T-helper 1 cell treated with Interleukin-12 subunit alpha and Interleukin-12 subunit beta and Interleukin-4 antibody, amounts not matched to agents 30 μg/mL and 1 μg/mL, for 36 hours (primary cell): Measurements from ENCODE around the gene EXOC3.

Experiments used
- H3K27ac Mint-ChIP-seq: one replicate; pipeline ENCODE4 v1.8.0; 2021; ENCODE audit warnings: mild to moderate bottlenecking, mixed read lengths
- H3K27me3 Mint-ChIP-seq: one replicate; pipeline ENCODE4 v1.8.0; 2021; ENCODE audit warnings: low read depth, mixed read lengths
- H3K36me3 Mint-ChIP-seq: one replicate; pipeline ENCODE4 v1.8.0; 2021; ENCODE audit warnings: low read depth, mixed read lengths
- H3K4me1 Mint-ChIP-seq: one replicate; pipeline ENCODE4 v1.8.0; 2021; ENCODE audit warnings: low read depth, mixed read lengths
- H3K4me3 Mint-ChIP-seq: one replicate; pipeline ENCODE4 v1.8.0; 2021; ENCODE audit warnings: mild to moderate bottlenecking, moderate library complexity, mixed read lengths
- H3K9me3 Mint-ChIP-seq: one replicate; pipeline ENCODE4 v1.8.0; 2021; ENCODE audit warnings: mixed read lengths

EXOC3 gene

DNA sequence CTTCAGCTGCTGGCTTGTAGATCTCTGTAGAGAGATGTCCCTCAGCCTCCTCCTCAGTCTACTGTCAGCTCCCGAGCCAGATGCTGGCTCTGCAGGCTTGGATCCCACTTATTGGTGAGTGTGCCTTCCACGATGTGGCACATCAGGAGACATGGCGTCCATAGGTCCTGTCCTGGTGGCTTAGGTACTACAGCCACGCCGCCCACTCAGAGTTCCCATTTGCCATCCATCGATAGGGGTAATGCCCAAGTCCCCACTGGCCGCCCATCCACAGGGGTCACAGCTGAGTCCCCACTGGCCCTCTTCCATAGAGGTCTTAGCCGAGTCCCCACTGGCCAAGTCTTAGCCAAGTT, 17.3 kb downstream of the EXOC3 start:
- Mint-ChIP-seq H3K9me3 (no peaks in the 10 kb centered on the region), H3K27me3 (no peaks in the 10 kb centered on the region), H3K36me3 (peaks cover 68% of the 10 kb centered on the region), H3K4me1 (peaks cover 49% of the 10 kb centered on the region), H3K4me3 (peak overlapping the region; percentile 59), H3K27ac (peak overlapping the region; percentile 84)

DNA sequence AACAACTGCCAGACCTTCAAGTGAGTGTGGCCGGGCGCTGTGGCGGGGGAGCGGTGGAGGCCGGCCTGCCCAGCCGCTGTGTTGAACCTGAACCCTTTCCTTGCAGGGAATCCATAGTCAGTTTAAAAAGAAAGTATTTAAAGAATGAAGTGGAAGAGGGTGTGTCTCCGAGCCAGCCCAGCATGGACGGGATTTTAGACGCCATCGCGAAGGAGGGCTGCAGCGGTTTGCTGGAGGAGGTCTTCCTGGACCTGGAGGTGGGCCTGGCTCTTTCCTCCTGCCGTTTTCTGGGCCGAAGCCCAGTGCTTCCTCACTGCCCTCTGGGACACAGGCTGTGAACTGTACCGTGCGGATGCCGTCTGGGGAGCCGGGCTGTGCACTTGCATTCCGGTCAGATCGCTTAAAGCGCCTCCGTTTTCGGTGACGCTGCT, 19.1 kb downstream of the EXOC3 start:
- no peak overlapping the region for H3K4me3 Mint-ChIP-seq
- H3K9me3 Mint-ChIP-seq = no peaks in the 10 kb centered on the region
- peaks cover 49% of the 10 kb centered on the region for H3K4me1 Mint-ChIP-seq
- H3K27ac Mint-ChIP-seq = no peak overlapping the region
- H3K36me3 Mint-ChIP-seq = peaks cover 62% of the 10 kb centered on the region
- no peaks in the 10 kb centered on the region for H3K27me3 Mint-ChIP-seq

DNA sequence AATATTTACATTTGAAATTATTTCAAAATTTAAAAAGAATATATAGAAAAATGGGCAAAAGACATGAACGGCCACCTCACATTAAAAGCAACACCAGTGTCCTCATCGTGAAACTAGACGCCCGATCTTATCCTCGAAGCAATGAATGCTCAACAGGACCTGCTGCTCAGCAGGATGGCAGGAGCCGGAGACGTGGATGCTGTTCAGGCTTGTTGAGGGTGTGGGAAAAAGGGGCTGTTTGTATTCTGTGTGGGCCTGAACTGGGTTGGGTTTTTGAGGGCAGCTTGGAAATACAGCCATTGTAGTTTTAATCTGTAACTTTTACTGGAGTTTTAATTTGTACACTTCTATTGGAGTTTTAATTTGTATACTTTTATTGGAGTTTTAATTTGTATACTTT, 20.3 kb downstream of the EXOC3 start:
- Mint-ChIP-seq H3K27ac (no peak overlapping the region), H3K4me1 (peaks cover 43% of the 10 kb centered on the region), H3K27me3 (no peaks in the 10 kb centered on the region), H3K9me3 (no peaks in the 10 kb centered on the region), H3K36me3 (peaks cover 51% of the 10 kb centered on the region), H3K4me3 (no peak overlapping the region)

DNA sequence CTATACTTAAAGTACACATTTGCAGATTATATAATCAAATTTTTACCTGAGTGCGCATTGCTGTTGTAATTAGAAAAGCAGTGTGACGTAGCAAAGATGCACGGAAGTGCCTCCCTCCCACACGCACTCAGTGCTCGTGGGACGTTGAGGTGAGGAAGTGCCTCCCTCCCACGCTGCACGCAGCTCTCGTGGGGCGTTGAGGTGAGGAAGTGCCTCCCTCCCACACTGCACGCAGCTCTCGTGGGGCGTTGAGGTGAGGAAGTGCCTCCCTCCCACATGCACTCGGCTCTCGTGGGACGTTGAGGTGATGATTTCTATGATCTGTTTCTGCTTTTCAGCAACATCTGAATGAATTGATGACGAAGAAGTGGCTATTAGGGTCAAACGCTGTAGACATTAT, 21.0 kb downstream of the EXOC3 start:
- Mint-ChIP-seq H3K9me3 (no peaks in the 10 kb centered on the region), H3K4me3 (no peak overlapping the region), H3K4me1 (peaks cover 36% of the 10 kb centered on the region), H3K36me3 (peaks cover 45% of the 10 kb centered on the region), H3K27me3 (no peaks in the 10 kb centered on the region), H3K27ac (peak overlapping the region; percentile 56)

DNA sequence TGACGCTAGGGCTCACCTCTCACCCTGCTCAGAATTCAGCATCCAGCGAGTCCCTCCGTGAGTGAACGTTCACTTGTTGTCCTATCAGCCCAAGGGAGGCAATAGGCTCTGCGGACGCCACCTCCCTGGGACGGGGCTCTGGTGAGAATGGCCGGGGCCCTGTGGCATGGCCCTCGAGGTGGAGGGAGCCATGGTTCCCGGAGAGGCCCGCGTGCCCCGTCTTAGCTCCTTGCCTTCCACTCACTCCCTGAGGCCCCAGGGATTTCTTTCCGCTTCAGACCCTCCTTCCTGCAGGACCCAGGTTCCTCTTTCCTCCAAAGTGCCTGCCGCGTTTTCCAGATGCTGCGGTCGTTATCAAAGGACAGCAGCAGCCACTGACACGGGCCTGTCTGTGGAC, 21.5 kb downstream of the EXOC3 start:
- Mint-ChIP-seq H3K4me1 (peaks cover 32% of the 10 kb centered on the region), H3K9me3 (no peaks in the 10 kb centered on the region), H3K27me3 (no peaks in the 10 kb centered on the region), H3K27ac (peak overlapping the region; percentile 56), H3K4me3 (no peak overlapping the region), H3K36me3 (peaks cover 40% of the 10 kb centered on the region)

DNA sequence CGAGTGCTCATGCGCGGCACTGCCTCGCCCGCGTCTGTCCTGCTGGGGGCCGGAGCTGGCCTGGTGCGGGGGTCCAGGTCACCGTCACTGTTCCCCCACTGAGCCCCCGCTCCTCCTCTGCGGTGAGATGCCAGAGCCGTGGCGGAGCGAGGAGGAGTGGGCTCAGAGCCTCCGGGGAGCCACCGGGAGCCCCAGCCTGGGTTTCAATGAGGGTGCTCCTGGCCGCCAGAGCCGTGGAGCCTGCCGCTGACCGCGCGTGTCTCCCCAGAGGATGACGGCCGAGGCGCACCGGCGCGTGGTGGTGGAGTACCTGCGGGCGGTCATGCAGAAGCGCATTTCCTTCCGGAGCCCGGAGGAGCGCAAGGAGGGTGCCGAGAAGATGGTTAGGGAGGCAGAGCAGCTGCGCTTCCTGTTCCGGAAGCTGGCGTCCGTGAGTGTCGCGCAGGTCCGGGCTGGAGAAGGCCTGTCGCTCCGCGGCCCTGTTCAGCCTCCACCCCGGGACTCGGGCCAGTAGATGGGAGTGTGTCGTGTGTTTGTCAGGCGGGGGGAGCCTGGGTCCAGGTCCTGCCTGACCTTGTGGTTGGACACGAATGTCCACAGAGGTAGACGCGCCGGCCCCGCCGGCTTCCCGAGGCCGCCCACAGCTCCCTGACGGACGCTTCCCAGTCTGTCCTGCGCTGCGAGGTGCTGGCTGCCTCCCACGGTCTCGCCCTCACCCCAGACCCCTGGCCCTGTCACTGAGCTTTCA, 22.0 kb downstream of the EXOC3 start:
- Mint-ChIP-seq H3K9me3 (no peaks in the 10 kb centered on the region), H3K36me3 (peaks cover 36% of the 10 kb centered on the region), H3K4me1 (peaks cover 26% of the 10 kb centered on the region), H3K27me3 (no peaks in the 10 kb centered on the region), H3K4me3 (no peak overlapping the region), H3K27ac (no peak overlapping the region)

DNA sequence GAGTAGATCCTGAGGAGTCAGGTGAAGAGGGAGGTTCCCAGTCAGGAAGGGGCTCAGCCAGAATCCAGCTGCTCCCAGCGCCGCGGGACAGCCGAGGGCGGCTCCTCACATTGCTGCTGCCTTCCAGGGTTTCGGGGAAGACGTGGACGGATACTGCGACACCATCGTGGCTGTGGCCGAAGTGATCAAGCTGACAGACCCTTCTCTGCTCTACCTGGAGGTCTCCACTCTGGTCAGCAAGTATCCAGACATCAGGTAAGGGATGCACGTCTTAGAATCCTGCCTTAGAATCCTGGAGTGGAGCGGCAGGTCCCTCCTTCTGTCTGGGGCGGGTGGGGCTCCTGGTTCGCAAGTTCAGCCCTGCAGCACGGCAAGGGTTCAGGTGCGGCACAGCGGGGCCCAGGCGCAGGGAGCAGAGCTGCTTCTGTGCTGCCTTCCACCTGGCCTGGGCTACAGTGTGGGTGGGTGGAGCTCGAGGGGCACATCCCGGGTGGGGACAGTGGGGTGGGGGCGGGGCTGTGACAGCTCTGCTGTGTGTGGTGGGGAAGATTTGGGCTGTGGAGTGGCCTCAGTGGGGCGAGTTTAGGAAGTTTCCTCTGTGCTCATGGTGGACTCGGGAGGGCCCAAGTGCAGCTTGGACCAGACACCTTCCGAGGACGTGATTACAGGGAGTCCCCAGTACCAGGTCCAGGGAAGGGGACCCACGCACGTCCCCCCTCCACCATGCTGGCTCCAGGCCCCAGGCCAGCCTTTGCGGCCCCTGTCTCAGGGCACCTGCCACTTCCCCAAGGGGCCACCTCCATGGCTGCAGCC, 22.8 kb downstream of the EXOC3 start:
- peaks cover 32% of the 10 kb centered on the region for H3K36me3 Mint-ChIP-seq
- no peak overlapping the region for H3K27ac Mint-ChIP-seq
- no peaks in the 10 kb centered on the region for H3K9me3 Mint-ChIP-seq
- no peak overlapping the region for H3K4me3 Mint-ChIP-seq
- no peaks in the 10 kb centered on the region for H3K27me3 Mint-ChIP-seq
- peaks cover 21% of the 10 kb centered on the region for H3K4me1 Mint-ChIP-seq

DNA sequence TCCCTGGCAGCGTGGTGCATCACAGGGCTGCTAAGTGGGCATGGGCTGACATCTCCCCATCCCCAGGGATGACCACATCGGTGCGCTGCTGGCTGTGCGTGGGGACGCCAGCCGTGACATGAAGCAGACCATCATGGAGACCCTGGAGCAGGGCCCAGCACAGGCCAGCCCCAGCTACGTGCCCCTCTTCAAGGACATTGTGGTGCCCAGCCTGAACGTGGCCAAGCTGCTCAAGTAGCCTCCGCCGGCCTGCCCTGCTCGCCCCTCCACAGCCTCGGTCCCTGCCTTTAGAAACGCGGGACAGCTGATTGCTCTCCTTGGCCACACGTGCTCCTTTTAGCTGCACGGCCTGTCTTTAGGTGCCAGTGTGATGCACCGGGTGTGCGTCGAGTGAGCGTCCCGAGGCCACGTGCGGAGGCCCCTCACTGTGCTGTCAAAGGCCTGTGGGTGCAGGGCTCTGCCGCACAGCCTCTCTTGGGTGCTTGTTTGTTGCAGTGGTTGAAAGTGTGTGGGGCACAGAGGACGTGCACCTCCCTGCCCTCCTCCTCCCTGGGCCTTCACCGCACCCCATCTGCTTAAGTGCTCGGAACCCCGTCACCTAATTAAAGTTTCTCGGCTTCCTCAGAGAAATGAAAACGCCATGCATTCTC, 23.8 kb downstream of the EXOC3 start:
- Mint-ChIP-seq H3K27ac (no peak overlapping the region), H3K4me3 (no peak overlapping the region), H3K36me3 (peaks cover 31% of the 10 kb centered on the region), H3K4me1 (peaks cover 23% of the 10 kb centered on the region), H3K9me3 (no peaks in the 10 kb centered on the region), H3K27me3 (no peaks in the 10 kb centered on the region)

DNA sequence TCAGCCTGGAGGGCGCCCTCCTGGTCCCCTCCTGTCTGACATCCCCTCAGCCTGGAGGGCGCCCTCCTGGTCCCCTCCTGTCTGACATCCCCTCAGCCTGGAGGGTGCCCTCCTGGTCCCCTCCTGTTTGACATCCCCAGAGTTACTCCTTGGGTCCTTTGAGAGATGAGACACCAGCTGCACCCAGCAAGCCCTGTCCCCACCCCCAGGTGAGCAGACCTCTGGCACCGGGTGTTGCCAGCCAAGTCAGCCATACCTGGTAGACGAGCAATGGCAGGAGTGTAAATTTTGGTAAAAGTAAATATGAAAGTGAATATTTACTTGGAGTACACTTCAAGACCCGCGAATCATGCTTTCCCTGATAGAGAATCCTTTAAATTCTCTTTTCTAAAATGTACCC, 25.4 kb downstream of the EXOC3 start:
- no peaks in the 10 kb centered on the region for H3K27me3 Mint-ChIP-seq
- no peaks in the 10 kb centered on the region for H3K9me3 Mint-ChIP-seq
- peaks cover 20% of the 10 kb centered on the region for H3K36me3 Mint-ChIP-seq
- no peak overlapping the region for H3K4me3 Mint-ChIP-seq
- H3K4me1 Mint-ChIP-seq = peaks cover 18% of the 10 kb centered on the region
- H3K27ac Mint-ChIP-seq = no peak overlapping the region

DNA sequence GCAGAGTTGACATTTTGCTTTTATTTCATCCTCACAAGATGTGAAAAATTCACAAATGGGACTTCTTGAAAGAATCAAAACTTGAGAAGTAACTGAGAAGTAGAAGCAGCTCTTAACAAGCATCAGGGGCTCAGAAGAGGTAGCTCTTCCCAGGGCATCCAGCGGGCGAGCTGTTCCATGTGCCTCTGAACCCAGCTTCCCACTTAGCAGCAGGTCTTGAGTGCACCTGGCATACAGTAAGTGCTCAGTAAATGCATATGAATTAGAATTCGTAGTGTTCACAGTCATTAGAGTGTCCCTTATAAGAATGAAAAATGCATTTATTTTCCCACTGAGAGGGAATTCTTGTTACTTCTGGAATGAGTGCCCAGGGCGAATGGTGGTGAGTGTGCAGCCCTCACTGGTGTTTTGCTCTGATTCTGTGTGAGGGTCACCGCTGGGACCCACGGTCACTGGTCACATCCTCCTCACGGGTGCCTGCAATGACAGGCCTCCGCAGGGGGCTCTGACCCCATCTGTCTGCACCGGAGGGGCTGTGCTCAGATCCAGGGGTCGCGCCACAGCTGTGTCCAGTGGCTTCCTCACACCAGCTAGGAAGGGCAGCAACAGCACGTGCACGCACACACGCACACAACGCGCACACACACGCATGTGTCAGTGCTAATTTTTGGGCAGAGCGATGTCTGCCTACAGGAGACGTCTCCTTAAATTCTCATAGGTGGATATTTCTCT, 26.9 kb downstream of the EXOC3 start:
- no peak overlapping the region for H3K4me3 Mint-ChIP-seq
- no peak overlapping the region for H3K27ac Mint-ChIP-seq
- H3K9me3 Mint-ChIP-seq = no peaks in the 10 kb centered on the region
- H3K4me1 Mint-ChIP-seq = peaks cover 13% of the 10 kb centered on the region
- H3K27me3 Mint-ChIP-seq = peaks cover 4% of the 10 kb centered on the region
- H3K36me3 Mint-ChIP-seq = peaks cover 12% of the 10 kb centered on the region

DNA sequence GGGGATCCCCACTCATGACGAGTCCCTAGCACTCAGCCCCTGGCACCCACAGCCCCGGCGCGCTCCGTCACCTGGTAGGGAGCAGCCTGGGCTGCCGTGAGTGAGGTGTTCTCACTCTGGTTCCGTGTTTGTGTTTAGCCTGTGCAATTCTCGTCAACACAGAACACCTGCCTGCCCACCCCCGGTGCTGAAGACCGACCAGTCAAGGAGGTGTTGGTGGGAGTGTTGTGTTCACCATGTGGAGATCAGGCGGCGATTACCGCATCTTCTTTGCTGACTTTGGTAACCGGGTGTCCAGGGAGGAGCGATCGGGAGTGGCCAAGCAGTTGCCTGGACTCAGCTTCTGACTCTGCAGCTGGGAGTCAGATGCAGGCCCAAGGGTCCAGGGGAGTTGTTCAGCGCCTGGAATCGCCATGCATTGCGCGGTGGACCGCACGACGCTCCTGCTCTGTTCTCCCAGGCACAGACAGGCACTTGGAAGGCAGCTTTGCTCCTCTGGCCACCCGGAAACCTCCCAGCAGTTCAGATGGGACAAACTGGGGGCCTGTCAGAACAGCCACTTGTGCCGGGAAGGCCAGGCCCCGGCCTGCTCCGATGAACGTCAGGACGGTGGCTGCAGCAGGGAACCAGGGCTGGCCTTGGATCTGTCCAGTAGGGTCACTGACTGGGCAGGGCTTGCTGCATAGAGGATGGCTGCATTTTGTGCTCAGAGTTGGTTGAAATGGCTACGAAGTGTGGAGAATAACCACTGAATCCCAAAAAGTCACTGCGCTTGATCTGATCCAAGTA, 28.2 kb downstream of the EXOC3 start:
- no peaks in the 10 kb centered on the region for H3K9me3 Mint-ChIP-seq
- peaks cover 12% of the 10 kb centered on the region for H3K36me3 Mint-ChIP-seq
- peaks cover 7% of the 10 kb centered on the region for H3K27me3 Mint-ChIP-seq
- peaks cover 15% of the 10 kb centered on the region for H3K4me1 Mint-ChIP-seq
- H3K27ac Mint-ChIP-seq = peak overlapping the region; percentile 49
- H3K4me3 Mint-ChIP-seq = peak overlapping the region; percentile 76

DNA sequence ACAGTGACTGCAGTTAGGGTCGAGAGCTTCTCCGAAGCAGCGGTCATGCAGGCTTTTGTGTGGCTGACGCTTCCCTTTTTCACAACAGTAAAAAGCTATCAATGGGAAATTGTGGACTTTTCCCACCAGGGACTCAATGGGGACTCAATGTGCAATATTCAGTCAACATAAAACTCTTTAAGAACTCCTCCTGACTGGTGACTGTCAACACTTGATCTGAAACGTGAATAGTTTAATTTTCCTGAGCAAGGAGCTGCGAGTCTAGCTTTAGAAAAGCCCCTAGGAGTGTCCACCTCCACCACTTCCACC, 28.7 kb downstream of the EXOC3 start:
- Mint-ChIP-seq H3K9me3 (no peaks in the 10 kb centered on the region), H3K36me3 (peaks cover 9% of the 10 kb centered on the region), H3K27me3 (peaks cover 7% of the 10 kb centered on the region), H3K4me3 (peak overlapping the region; percentile 76), H3K27ac (peak overlapping the region; percentile 49), H3K4me1 (peaks cover 15% of the 10 kb centered on the region)

DNA sequence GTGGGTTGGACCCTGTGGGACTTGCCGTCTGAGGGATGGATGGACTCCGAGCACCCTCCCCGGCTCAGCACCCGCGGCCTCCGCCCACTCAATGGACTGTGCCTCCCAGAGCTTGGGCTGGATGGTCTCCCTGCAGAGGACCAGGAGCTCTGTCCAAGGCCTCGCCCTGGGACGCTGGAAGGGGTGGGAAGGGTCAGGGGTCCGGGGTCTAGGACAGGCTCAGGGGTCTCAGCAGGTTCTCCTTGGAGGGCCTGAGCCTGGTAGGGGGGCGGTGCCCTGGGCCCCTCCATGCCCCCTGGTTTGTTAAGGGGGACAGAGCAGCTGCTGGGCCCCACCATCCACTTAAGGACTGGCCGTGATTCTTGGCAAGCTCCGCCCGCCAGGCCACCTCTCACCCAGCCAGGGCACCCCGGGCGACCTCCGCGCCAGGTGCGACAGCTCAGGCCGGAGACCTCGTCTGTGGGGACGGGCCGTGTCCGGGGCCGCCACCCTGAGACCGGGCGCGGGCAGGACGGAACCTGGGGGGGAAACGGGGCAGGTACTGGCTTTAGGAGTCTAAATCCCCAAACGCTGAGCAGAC, 29.2 kb downstream of the EXOC3 start:
- Mint-ChIP-seq H3K27me3 (peaks cover 7% of the 10 kb centered on the region), H3K4me3 (peak overlapping the region; percentile 76), H3K36me3 (peaks cover 9% of the 10 kb centered on the region), H3K27ac (peak overlapping the region; percentile 67), H3K9me3 (no peaks in the 10 kb centered on the region), H3K4me1 (peaks cover 15% of the 10 kb centered on the region)
